ENCODE data around the gene AUTS2. TPM values are rescaled to one million over a fixed set of nuclear protein-coding genes. Genes with fewer than 3 reads are reported as not detected.

AUTS2 gene
- total RNA-seq, 1 experiment from 2014 or later: 2.5 TPM

DNA sequence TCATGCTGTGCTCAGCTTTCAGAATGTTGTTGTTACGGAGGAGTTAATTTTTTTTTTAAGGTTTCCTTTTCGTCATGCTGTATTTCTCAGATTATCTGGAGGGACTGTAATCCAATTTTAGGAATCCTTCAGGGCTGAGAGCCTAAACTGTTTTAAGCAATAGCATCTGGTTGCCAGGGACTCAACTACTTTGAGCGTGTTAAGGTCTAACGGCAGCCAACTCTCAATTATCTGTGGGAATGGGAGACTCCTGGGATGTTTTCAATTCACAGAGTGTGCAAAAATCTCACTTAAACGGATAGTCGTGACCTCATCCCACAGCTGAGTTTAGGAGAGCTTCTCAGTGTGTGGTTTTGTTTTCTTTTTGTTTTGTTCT is 291.7 kb downstream of the AUTS2 start:
- DNase-seq (ENCODE audit: low read depth, low spot score): no peak
- H3K4me1 ChIP-seq (ENCODE audit: control insufficient read depth, insufficient read depth, low read length): no peaks in the 10 kb centered on the region
- TF ChIP-seq, protein P1, sequence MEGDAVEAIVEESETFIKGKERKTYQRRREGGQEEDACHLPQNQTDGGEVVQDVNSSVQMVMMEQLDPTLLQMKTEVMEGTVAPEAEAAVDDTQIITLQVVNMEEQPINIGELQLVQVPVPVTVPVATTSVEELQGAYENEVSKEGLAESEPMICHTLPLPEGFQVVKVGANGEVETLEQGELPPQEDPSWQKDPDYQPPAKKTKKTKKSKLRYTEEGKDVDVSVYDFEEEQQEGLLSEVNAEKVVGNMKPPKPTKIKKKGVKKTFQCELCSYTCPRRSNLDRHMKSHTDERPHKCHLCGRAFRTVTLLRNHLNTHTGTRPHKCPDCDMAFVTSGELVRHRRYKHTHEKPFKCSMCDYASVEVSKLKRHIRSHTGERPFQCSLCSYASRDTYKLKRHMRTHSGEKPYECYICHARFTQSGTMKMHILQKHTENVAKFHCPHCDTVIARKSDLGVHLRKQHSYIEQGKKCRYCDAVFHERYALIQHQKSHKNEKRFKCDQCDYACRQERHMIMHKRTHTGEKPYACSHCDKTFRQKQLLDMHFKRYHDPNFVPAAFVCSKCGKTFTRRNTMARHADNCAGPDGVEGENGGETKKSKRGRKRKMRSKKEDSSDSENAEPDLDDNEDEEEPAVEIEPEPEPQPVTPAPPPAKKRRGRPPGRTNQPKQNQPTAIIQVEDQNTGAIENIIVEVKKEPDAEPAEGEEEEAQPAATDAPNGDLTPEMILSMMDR (IDR thresholded peaks at IDR 0.05): no peak
- TF ChIP-seq SIN3A (IDR thresholded peaks at IDR 0.05; ENCODE audit: borderline replicate concordance, insufficient read depth, low read depth, low read length) (no peak), POLR2AphosphoS5 (IDR thresholded peaks at IDR 0.05; ENCODE audit: low read depth, low read length) (no peak), TCF7L2 (IDR thresholded peaks at IDR 0.05; ENCODE audit: low read depth, low read length) (no peak), REST (IDR thresholded peaks at IDR 0.05; ENCODE audit: insufficient read depth in 1 of 2, low read depth in 2 of 2, low read length in 1 of 2) (no peak)
- ChIA-PET POLR2A (no interaction called here), CTCF (no interaction called here)
- H3K9me3 ChIP-seq (ENCODE audit: control insufficient read depth, insufficient read depth, low read depth, low read length): no peaks in the 10 kb centered on the region
- H3K36me3 ChIP-seq (ENCODE audit: control insufficient read depth, insufficient read depth, low read length): no peaks in the 10 kb centered on the region
- ATAC-seq: no peak
- H3K27me3 ChIP-seq (ENCODE audit: control insufficient read depth, insufficient read depth, low read length): no peaks in the 10 kb centered on the region
- no TSS peak for BruUV-seq (replicated peaks)
- no peak overlapping the region for H3K27ac ChIP-seq (ENCODE audit: low read length)
- no peak overlapping the region for H3K4me3 ChIP-seq (ENCODE audit: low read depth in 2 of 2, low read length in 2 of 2)
- intact Hi-C loops (cut with micrococcal nuclease; ENCODE audit: unreplicated experiment) (no loop called here), in situ Hi-C loops (cut with HindIII; ENCODE audit: low pct_unique_long_range_greater_than_20kb, low sequenced_read_pairs) (no loop called here)

DNA sequence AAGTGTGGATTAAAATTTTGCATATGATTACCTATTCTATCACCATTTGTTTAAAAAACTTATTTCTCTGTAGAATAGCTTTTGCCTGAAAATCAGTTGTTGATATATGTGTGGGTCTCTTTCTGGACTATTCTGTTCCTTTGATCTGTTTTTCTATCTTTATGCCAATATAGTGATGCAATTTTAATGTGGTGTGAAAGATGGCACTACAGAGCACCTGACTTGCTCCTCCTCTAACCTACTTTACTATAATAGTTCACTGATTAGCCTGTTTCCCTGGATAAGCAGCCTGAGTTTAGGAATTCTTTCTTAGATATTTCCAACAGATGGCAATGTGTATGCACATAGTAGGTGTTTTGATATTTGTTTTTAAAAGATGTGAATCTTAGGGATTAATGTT is 294.5 kb downstream of the AUTS2 start:
- POLR2A ChIA-PET: no interaction called here
- Histone ChIP-seq H3K4me3 (ENCODE audit: low read depth in 2 of 2, low read length in 2 of 2) (no peak overlapping the region), H3K27me3 (ENCODE audit: control insufficient read depth, insufficient read depth, low read length) (no peaks in the 10 kb centered on the region), H3K27ac (ENCODE audit: low read length) (no peak overlapping the region), H3K36me3 (ENCODE audit: control insufficient read depth, insufficient read depth, low read length) (no peaks in the 10 kb centered on the region), H3K4me1 (ENCODE audit: control insufficient read depth, insufficient read depth, low read length) (no peaks in the 10 kb centered on the region), H3K9me3 (ENCODE audit: control insufficient read depth, insufficient read depth, low read depth, low read length) (no peaks in the 10 kb centered on the region)
- TF ChIP-seq POLR2AphosphoS5 (IDR thresholded peaks at IDR 0.05; ENCODE audit: low read depth, low read length): no peak
- TF ChIP-seq SIN3A (IDR thresholded peaks at IDR 0.05; ENCODE audit: borderline replicate concordance, insufficient read depth, low read depth, low read length): no peak
- no peak for TF ChIP-seq TCF7L2 (IDR thresholded peaks at IDR 0.05; ENCODE audit: low read depth, low read length)
- TF ChIP-seq REST (IDR thresholded peaks at IDR 0.05; ENCODE audit: insufficient read depth in 1 of 2, low read depth in 2 of 2, low read length in 1 of 2): no peak
- TF ChIP-seq, protein P1 (IDR thresholded peaks at IDR 0.05): no peak
- in situ Hi-C loops (cut with HindIII; ENCODE audit: low pct_unique_long_range_greater_than_20kb, low sequenced_read_pairs): no loop called here
- no TSS peak for BruUV-seq (replicated peaks)
- intact Hi-C loops (cut with micrococcal nuclease; ENCODE audit: unreplicated experiment): no loop called here
- DNase-seq (ENCODE audit: low read depth, low spot score): no peak
- CTCF ChIA-PET: no interaction called here
- no peak for ATAC-seq

All from Panc1 (cell line).